Fibroblast of lung (primary cell): ENCODE measurements around the gene HNF1B.

Experiments
- CTCF ChIP-seq, 2 donors: IDR thresholded peaks in 1 of 2; conservative IDR thresholded peaks in 1 of 2; 1 replicate in 1 of 2; 2 replicates in 1 of 2; pipeline ENCODE4 v1.5.1; 2011 to 2012; ENCODE audit warnings: low read length in 2 of 2, control low read depth in 1 of 2, inconsistent platforms in 1 of 2, low read depth in 1 of 2, mild to moderate bottlenecking in 1 of 2
- EZH2 ChIP-seq: IDR thresholded peaks from 2 replicates; pipeline ENCODE4 v1.5.1; 2012; ENCODE audit warnings: low read length, control low read depth, mild to moderate bottlenecking; ENCODE audit errors: missing control alignments

- TF ChIP-seq CTCF (conservative IDR thresholded peaks at IDR 0.05 in 1 of 2, IDR thresholded peaks at IDR 0.05 in 1 of 2; ENCODE audit: low read depth in 1 of 2, low read length in 2 of 2) (no peak), EZH2 (no peak)
These were observed 44.2 kb upstream of the HNF1B start for GRCh38 chr17:37789021-37789565.
